Adrenal gland (tissue), 12 donors: ENCODE data around the gene HSPA12B. TPM values are rescaled to one million over a fixed set of nuclear protein-coding genes. Genes with fewer than 3 reads are reported as not detected.
A peak's percentile ranks its signal among the peaks of the same experiment; 100 is the strongest.

Source experiments
- DNase-seq, 7 donors: peaks; one replicate each; pipeline ENCODE4 v3.0.0-alpha.2; 2019 to 2020
- H3K27ac ChIP-seq, 5 donors: fragments of 200-600 bp; sonication (generic) in 4 of 5; 1 replicate in 3 of 5; 2 replicates in 2 of 5; pipeline versions ENCODE4 v1.5.1 to v1.8.0; 2016 to 2020; ENCODE audit warnings: mild to moderate bottlenecking in 1 of 5
- H3K27me3 ChIP-seq: fragments of 200-600 bp; 2 replicates; pipeline ENCODE4 v1.8.0; 2021
- H3K36me3 ChIP-seq, 2 donors: fragments of 200-600 bp; replicated peaks in 1 of 2; 1 replicate in 1 of 2; 2 replicates in 1 of 2; pipeline versions ENCODE4 v1.5.1 to v1.8.0; 2018 to 2022
- H3K4me1 ChIP-seq, 2 donors: fragments of 200-600 bp; replicated peaks in 1 of 2; 1 replicate in 1 of 2; 2 replicates in 1 of 2; pipeline versions ENCODE4 v1.5.1 to v1.8.0; 2018 to 2021
- H3K4me3 ChIP-seq, 4 donors: fragments of 200-600 bp; sonication (generic) in 3 of 4; one replicate each; pipeline ENCODE4 v1.5.1; 2016 to 2018
- H3K9me3 ChIP-seq, 3 donors: fragments of 200-600 bp; sonication (generic) in 1 of 3; replicated peaks in 1 of 3; 1 replicate in 2 of 3; 2 replicates in 1 of 3; pipeline versions ENCODE4 v1.5.1 to v1.8.0; 2016 to 2021
- POLR2A ChIP-seq, 2 donors: fragments of 450-650 bp; IDR thresholded peaks; one replicate each; pipeline ENCODE4 v1.6.1; 2017; ENCODE audit warnings: antibody characterized with exemption in 2 of 2, mild to moderate bottlenecking in 2 of 2, moderate library complexity in 1 of 2
- WGBS, 4 donors: extraction: QIAGEN DNeasy Blood & Tissue Kit in 2 of 4; methylation state at CpG; one replicate each; pipeline versions ENCODE4 v1.1.5 to v1.1.7; 2013 to 2017; 5-methylcytosine and 5-hydroxymethylcytosine counted together
- intact Hi-C, 2 donors: fragments of 100-400 bp; cut with DNase I; formaldehyde crosslinking; loops; one replicate each; pipeline versions ENCODE4 v1.14.1 to v1.15.0; 2022 to 2023
- polyA plus RNA-seq, 3 donors: library from polyadenylated mRNA; stranded (reverse); fragments of 200-250 nt in 2 of 3; fragments of 350-450 nt in 1 of 3; fragmentation: Illumina TruSeq in 1 of 3; extraction: RNeasy Lipid Tissue Mini Kit (QIAGEN cat#74804) in 1 of 3; gene quantifications; one replicate each; pipeline ENCODE4 v1.2.3, GENCODE V29; 2013 to 2014
- total RNA-seq, 9 donors: library from RNA; depleted of rRNA in 4 of 9; stranded (reverse); fragments of >200 nt in 4 of 9; fragments of 120-200 nt in 1 of 9; fragmentation: NEBNext Ultra II Directional in 1 of 9; extraction: Animal tissue kit (Norgen Biotek cat#: 25700) in 1 of 9; gene quantifications; one replicate each; pipeline versions ENCODE4 v1.1.0 to v1.2.4, GENCODE V29; 2013 to 2023
- TF ChIP-seq, protein P1 (sequence below), 6 experiments: fragments of 450-650 bp in 4 of 6; fragments of 200-600 bp in 2 of 6; sonication (generic) in 1 of 6; IDR thresholded peaks; 1 replicate in 5 of 6; 2 replicates in 1 of 6; pipeline versions ENCODE4 v1.5.1 to v1.8.0; 2016 to 2021; ENCODE audit warnings: antibody characterized with exemption in 6 of 6, mild to moderate bottlenecking in 2 of 6, moderate library complexity in 1 of 6
- donor health status: healthy with polysubstance abuse.
- donor health status: Bipolar disorder and iron deficiency.
- donor health status: DM: yes; HTN: yes; CAD: no.
- donor health status: DM: no; HTN: no; CAD: no.
- donor health status: DM: no; HTN: no; CAD: no.
- donor health status: DM: yes; HTN: yes; CAD: no.

HSPA12B gene
- total and polyA plus RNA-seq, 12 donors = 1.5 to 10.9 (median 5.5) TPM

- TF ChIP-seq POLR2A (IDR thresholded peaks at IDR 0.05) = no peak
- TF ChIP-seq, protein P1, sequence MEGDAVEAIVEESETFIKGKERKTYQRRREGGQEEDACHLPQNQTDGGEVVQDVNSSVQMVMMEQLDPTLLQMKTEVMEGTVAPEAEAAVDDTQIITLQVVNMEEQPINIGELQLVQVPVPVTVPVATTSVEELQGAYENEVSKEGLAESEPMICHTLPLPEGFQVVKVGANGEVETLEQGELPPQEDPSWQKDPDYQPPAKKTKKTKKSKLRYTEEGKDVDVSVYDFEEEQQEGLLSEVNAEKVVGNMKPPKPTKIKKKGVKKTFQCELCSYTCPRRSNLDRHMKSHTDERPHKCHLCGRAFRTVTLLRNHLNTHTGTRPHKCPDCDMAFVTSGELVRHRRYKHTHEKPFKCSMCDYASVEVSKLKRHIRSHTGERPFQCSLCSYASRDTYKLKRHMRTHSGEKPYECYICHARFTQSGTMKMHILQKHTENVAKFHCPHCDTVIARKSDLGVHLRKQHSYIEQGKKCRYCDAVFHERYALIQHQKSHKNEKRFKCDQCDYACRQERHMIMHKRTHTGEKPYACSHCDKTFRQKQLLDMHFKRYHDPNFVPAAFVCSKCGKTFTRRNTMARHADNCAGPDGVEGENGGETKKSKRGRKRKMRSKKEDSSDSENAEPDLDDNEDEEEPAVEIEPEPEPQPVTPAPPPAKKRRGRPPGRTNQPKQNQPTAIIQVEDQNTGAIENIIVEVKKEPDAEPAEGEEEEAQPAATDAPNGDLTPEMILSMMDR (IDR thresholded peaks at IDR 0.05) = no peak
- no peak overlapping the region for H3K4me3 ChIP-seq
- no peaks in the 10 kb centered on the region for H3K9me3 ChIP-seq
- DNase-seq = peak in 1 of 7 donors; percentile 13
- no peaks in the 10 kb centered on the region for H3K36me3 ChIP-seq
- WGBS, 4 donors = 75 to 85% (median 82%) methylated on average over 1 to 6 of the region's 6 CpGs
- no peak overlapping the region for H3K27ac ChIP-seq
- H3K4me1 ChIP-seq = no peaks in the 10 kb centered on the region
- intact Hi-C loops = no loop called here
- H3K27me3 ChIP-seq = no peaks in the 10 kb centered on the region
Measured at GRCh38 chr20:3698591-3699001, 33.9 kb upstream of the HSPA12B start.

- no peak for TF ChIP-seq POLR2A (IDR thresholded peaks at IDR 0.05)
- TF ChIP-seq, protein P1 (IDR thresholded peaks at IDR 0.05) = no peak
- no peak for DNase-seq
- H3K9me3 ChIP-seq = no peaks in the 10 kb centered on the region
Measured at GRCh38 chr20:3699037-3699436, 33.4 kb upstream of the HSPA12B start.

DNA sequence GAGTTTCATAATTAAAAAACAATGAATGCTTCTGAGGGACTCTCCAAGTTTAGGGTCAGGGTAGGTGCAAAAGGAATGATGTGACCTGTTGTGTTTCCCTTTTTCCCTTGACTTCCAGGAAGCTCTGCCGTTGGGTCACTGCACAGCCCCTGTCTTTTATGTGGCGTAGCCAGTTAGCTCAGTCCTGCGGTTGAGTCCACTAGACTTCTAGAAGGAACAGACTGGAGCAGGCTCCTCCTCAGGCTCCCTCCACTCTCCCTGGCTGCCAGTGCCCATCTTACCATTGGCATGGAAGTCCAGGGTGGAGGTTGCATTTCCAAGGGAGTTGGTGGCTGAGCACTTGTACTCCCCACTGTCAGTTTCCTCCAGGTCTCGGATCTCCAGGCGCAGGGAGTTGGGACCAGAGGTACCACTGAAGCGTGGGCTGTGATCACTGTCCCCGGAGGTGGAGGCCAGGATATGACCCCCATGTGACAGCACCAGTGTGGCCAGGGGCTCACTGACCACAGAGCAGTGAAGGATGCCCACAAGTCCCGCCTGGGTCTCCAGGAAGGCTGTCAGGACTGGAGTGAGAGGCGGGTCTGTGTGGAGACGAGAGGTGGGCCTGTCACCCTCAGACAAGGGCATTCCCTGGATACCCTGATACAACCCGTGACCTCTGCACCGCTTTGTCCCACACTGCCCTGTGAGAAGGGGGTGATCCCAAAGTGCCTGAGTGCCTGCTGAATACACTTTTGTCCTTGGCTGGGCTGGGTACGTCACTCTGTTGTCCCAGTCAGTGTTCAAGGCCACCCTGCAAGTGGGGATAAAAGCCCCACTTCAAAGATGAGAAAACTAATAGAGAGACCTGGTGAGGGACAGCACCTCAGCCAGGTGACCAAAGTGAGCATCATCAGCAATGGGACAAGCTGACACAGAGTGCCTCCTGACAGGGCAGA lies 31.2 kb upstream of the HSPA12B start:
- H3K9me3 ChIP-seq = no peaks in the 10 kb centered on the region
- H3K4me1 ChIP-seq = no peaks in the 10 kb centered on the region
- H3K4me3 ChIP-seq = no peak overlapping the region
- no peak overlapping the region for H3K27ac ChIP-seq
- TF ChIP-seq, protein P1 (IDR thresholded peaks at IDR 0.05) = no peak
- TF ChIP-seq POLR2A (IDR thresholded peaks at IDR 0.05) = no peak
- WGBS, 4 donors = 72 to 83% (median 79%) methylated on average over 6 to 13 of the region's 13 CpGs
- DNase-seq = no peak
- H3K36me3 ChIP-seq = no peaks in the 10 kb centered on the region
- no peaks in the 10 kb centered on the region for H3K27me3 ChIP-seq
- intact Hi-C loops = no loop called here

More at GRCh38 chr20:3699037-3699436, 33.4 kb upstream of the HSPA12B start:
- no peak overlapping the region for H3K27ac ChIP-seq
- no peaks in the 10 kb centered on the region for H3K4me1 ChIP-seq
- H3K36me3 ChIP-seq = no peaks in the 10 kb centered on the region
- intact Hi-C loops = no loop called here
- 84 to 93% (median 88%) methylated on average over 14 to 16 of the region's 16 CpGs; no CpG with 5 or more reads in 1 of the 4 donors for WGBS, 4 donors
- H3K27me3 ChIP-seq = no peaks in the 10 kb centered on the region
- H3K4me3 ChIP-seq = no peak overlapping the region

GRCh38 chr20:3702611-3703391 lies 29.7 kb upstream of the HSPA12B start:
- no peaks in the 10 kb centered on the region for H3K4me1 ChIP-seq
- no peaks in the 10 kb centered on the region for H3K9me3 ChIP-seq
- no peak for DNase-seq
- 94 to 97% (median 96%) methylated on average over 4 to 11 of the region's 11 CpGs for WGBS, 4 donors
- no peak overlapping the region for H3K27ac ChIP-seq
- no peak for TF ChIP-seq POLR2A (IDR thresholded peaks at IDR 0.05)
- TF ChIP-seq, protein P1 (IDR thresholded peaks at IDR 0.05) = no peak
- H3K4me3 ChIP-seq = no peak overlapping the region
- no peaks in the 10 kb centered on the region for H3K36me3 ChIP-seq
- no peaks in the 10 kb centered on the region for H3K27me3 ChIP-seq
- intact Hi-C loops = no loop called here
